A673 (cell line): ENCODE data around the gene STK17A. TPM values are rescaled to one million over a fixed set of nuclear protein-coding genes. Genes with fewer than 3 reads are reported as not detected.

Experiments used
- BruUV-seq: library from RNA; stranded (reverse); fragments of 400-500 nt; replicated peaks from 2 replicates; lab custom pipeline; 2021; lab: Mats Ljungman, UMichigan
- CTCF ChIA-PET: fragments of 300-600 bp; sonication (Branson Sonifier 250); formaldehyde crosslinking; loops from one replicate; lab custom pipeline; 2022; ENCODE audit warnings: antibody characterized with exemption; lab: Charles Lee
- POLR2A ChIA-PET: fragments of 300-600 bp; sonication (Branson Sonifier 250); formaldehyde crosslinking; loops from one replicate; lab custom pipeline; 2022; ENCODE audit warnings: antibody characterized with exemption; ENCODE audit not compliant: low non-redundant PET; lab: Charles Lee
- DNase-seq: peaks from one replicate; pipeline ENCODE4 v3.0.0-alpha.2; 2015; ENCODE audit warnings: low spot score
- H3K27ac ChIP-seq: fragments of 200-600 bp; sonication (generic); 2 replicates; pipeline ENCODE4 v1.5.1; 2016; ENCODE audit warnings: mixed run types, low read depth, mild to moderate bottlenecking, mixed read lengths, antibody characterized with exemption, low read length; ENCODE audit not compliant: poor library complexity, severe bottlenecking
- H3K27me3 ChIP-seq: fragments of 200-600 bp; sonication (generic); replicated peaks from 2 replicates; pipeline ENCODE4 v1.6.1; 2017; ENCODE audit warnings: mixed run types, low read depth, mild to moderate bottlenecking, mixed read lengths, antibody characterized with exemption, low read length; ENCODE audit not compliant: insufficient read depth, poor library complexity
- H3K36me3 ChIP-seq: fragments of 200-600 bp; sonication (generic); 2 replicates; pipeline ENCODE4 v1.6.1; 2016; ENCODE audit warnings: mixed run types, mild to moderate bottlenecking, mixed read lengths, antibody characterized with exemption, low read length; ENCODE audit not compliant: insufficient read depth, poor library complexity, severe bottlenecking
- H3K4me1 ChIP-seq: fragments of 200-600 bp; sonication (generic); 2 replicates; pipeline ENCODE4 v1.6.1; 2017; ENCODE audit warnings: mixed run types, mild to moderate bottlenecking, mixed read lengths, antibody characterized with exemption, low read length; ENCODE audit not compliant: insufficient read depth, poor library complexity, severe bottlenecking
- H3K4me3 ChIP-seq: fragments of 200-600 bp; sonication (generic); 2 replicates; pipeline ENCODE4 v1.5.1; 2016; ENCODE audit warnings: low read depth, mixed run types, mild to moderate bottlenecking, mixed read lengths, low read length; ENCODE audit not compliant: poor library complexity, severe bottlenecking
- H3K9me3 ChIP-seq: fragments of 200-600 bp; sonication (generic); 2 replicates; pipeline ENCODE4 v1.6.1; 2016; ENCODE audit warnings: mixed run types, low read depth, mild to moderate bottlenecking, mixed read lengths, antibody characterized with exemption, low read length; ENCODE audit not compliant: poor library complexity, severe bottlenecking
- CTCF ChIP-seq: fragments of 300-800, 200-600 bp; sonication (generic); conservative IDR thresholded peaks from 2 replicates; pipeline ENCODE4 v1.5.1; 2017; ENCODE audit warnings: low read depth, mild to moderate bottlenecking, antibody characterized with exemption, low read length, moderate library complexity, mixed read lengths
- EZH2 ChIP-seq: fragments of 200-600 bp; sonication (generic); IDR thresholded peaks from 2 replicates; pipeline ENCODE4 v1.6.1; 2017; ENCODE audit warnings: borderline replicate concordance, low read depth, mild to moderate bottlenecking, mixed read lengths, antibody characterized with exemption, low read length; ENCODE audit not compliant: poor library complexity, severe bottlenecking
- intact Hi-C: fragments of 100-400 bp; cut with micrococcal nuclease; formaldehyde crosslinking; loops from one replicate; pipeline ENCODE4 v1.10.0; 2022; ENCODE audit not compliant: unreplicated experiment
- total RNA-seq: library from RNA; stranded (reverse); gene quantifications from 2 replicates; pipeline ENCODE4 v1.2.3, GENCODE V29; 2021

STK17A gene
- total RNA-seq, 1 experiment from 2014 or later, result 27.3 TPM

DNA sequence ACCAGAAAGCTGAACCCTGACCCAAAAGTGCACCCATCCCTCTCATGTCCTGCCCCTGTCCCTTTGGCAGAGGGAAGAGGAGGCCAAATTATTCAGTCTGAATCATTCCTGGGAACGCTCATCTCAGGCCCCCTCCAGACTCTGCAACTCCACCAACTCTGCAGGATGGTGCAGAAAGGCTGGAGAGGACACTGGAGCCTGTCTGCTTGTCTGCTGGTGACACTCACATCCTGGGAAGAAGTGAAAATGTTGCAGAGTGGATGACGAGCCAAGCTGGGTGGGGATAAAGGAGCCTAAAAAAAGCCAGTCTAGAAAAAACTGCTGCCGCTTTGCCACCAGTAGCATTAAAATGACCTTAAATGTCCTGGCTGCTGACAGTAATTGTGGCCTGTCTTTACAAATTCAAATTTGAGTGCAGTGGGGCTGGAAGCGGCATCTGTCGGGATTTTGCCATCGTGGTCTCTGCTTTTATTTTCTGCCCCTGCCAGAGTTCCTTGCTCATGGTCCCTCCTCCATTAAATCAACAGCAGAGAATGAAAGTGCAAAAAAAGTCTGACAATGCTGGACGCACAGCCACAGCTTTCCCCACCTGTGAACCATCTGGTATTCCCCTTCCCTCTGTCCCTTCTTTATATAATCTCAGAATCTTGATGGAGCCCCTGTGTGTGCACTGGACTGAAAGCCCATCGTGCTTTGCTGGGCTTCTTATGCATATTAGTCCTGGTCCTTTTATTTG is 63.9 kb downstream of the STK17A start:
- TF ChIP-seq CTCF, result no peak
- no peak for TF ChIP-seq EZH2
- Histone ChIP-seq H3K27ac (peak overlapping the region; percentile 84), H3K27me3 (no peaks in the 10 kb centered on the region), H3K36me3 (peaks cover 11% of the 10 kb centered on the region), H3K4me3 (no peak overlapping the region), H3K4me1 (peaks cover 53% of the 10 kb centered on the region), H3K9me3 (no peaks in the 10 kb centered on the region)
- DNase-seq, result no peak
- ChIA-PET CTCF (no interaction called here), POLR2A (no interaction called here)
- BruUV-seq, result no TSS peak
- intact Hi-C loops, result no loop called here

- peak; percentile 31 for DNase-seq
- peaks cover 11% of the 10 kb centered on the region for H3K36me3 ChIP-seq
- CTCF ChIA-PET, result interaction anchor here (0.9 to 1.0 kb wide), 2 partner anchors 51 to 53 kb away, joined by 3 read pairs; no protein-coding TSS in a partner anchor
- TSS peak; percentile 42 for BruUV-seq
- POLR2A ChIA-PET, result interaction anchor here (1.2 kb wide), 1 partner anchor 65 kb away, joined by 3 read pairs; the partner anchor contains the start of gene STK17A
- H3K9me3 ChIP-seq, result no peaks in the 10 kb centered on the region
- no peaks in the 10 kb centered on the region for H3K27me3 ChIP-seq
- H3K27ac ChIP-seq, result peak overlapping the region; percentile 84
- H3K4me1 ChIP-seq, result peaks cover 53% of the 10 kb centered on the region
- TF ChIP-seq EZH2 (no peak), CTCF (no peak)
- no peak overlapping the region for H3K4me3 ChIP-seq
- intact Hi-C loops, result no loop called here
These were observed 64.4 kb downstream of the STK17A start for GRCh38 chr7:43647339-43647672.

DNA sequence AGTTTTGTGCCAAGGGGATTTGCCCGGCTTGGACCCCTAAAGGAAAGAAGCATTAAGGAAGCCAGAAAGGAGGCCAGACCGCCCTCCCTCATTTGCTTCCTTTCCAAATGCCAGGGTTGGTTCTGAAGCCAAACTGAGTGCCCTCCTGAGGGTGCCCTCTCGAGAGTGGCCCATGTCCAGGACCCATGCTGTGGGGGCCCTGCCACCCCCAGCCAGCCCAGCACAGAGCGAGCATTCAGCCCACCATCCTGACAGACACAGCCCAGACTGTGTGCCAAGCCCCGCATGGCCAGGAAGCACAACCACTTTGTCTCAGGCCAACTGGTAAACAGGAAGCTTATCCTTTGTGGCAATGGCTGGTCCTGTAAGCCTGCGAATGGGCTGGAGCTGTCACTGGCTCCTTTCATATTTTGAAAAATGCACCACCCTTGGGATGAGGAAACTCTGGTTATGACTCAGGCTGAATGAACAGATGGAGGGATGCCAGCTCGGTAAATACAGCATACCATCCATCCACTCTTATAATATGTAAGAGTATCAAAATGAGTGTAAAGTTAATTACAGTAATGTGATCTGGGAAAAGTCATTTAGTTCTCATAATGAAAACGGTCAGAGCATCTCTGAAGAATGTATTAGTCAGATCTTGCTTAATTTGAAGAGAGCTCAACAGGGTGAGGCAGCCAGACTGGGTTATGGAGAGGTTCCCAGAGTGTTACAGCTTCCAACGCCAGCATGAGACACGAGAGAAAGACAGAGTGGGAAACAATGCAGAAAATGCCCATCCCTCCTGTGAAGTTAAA is 65.0 kb downstream of the STK17A start:
- DNase-seq, result peak; percentile 95
- no peaks in the 10 kb centered on the region for H3K27me3 ChIP-seq
- no TSS peak for BruUV-seq
- intact Hi-C loops, result no loop called here
- no peaks in the 10 kb centered on the region for H3K9me3 ChIP-seq
- H3K36me3 ChIP-seq, result peaks cover 11% of the 10 kb centered on the region
- ChIA-PET POLR2A (interaction anchor here (1.2 kb wide), 1 partner anchor 65 kb away, joined by 3 read pairs; the partner anchor contains the start of gene STK17A), CTCF (interaction anchor here (0.9 to 1.0 kb wide), 3 partner anchors 50 to 65 kb away, joined by 3 to 7 read pairs (median 3); partner anchors contain the start of gene STK17A)
- no peak overlapping the region for H3K4me3 ChIP-seq
- H3K27ac ChIP-seq, result peak overlapping the region; percentile 84
- peaks cover 53% of the 10 kb centered on the region for H3K4me1 ChIP-seq
- no peak for TF ChIP-seq EZH2
- TF ChIP-seq CTCF, result no peak
